ENCODE measurements around the gene APBA1. TPM values are rescaled to one million over a fixed set of nuclear protein-coding genes. Genes with fewer than 3 reads are reported as not detected.

The APBA1 gene
- total and polyA plus RNA-seq, 2 of the 8 experiments (the other 6 are each of a cell fraction or from before 2014, with no cell fraction given) = 0.36 to 0.60 TPM

- Histone ChIP-seq H4K5ac (ENCODE audit: insufficient read length, low read depth, low read length) (no peak overlapping the region), H3K4me1 (replicated peaks in 1 of 4; ENCODE audit: control insufficient read depth in 3 of 4, insufficient read depth in 4 of 4, low read length in 3 of 4) (peaks cover 0 to 2% (median under 1%) of the 10 kb centered on the region in 4 experiments; a peak in 1 of 7 replicates), H3K27ac (ENCODE audit: low read depth, low read length) (no peak overlapping the region), H3K23me2 (ENCODE audit: low read depth, low read length) (no peaks in the 10 kb centered on the region), H3K9me3 (ENCODE audit: insufficient read depth in 2 of 2, low read depth in 1 of 2, low read length in 1 of 2) (no peaks in the 10 kb centered on the region), H3K79me2 (ENCODE audit: control insufficient read depth in 1 of 2, insufficient read depth in 2 of 2, low read length in 2 of 2) (no peaks in the 10 kb centered on the region), H2BK15ac (ENCODE audit: low read length) (no peak overlapping the region), H4K20me1 (replicated peaks in 1 of 2; ENCODE audit: control insufficient read depth in 1 of 2, insufficient read depth in 2 of 2, low read length in 2 of 2) (no peaks in the 10 kb centered on the region), H3K9ac (replicated peaks in 1 of 4; ENCODE audit: extremely low read depth in 1 of 4, low read depth in 3 of 4, low read length in 3 of 4) (no peak overlapping the region), H2AFZ (ENCODE audit: low read length) (no peak overlapping the region), H2BK120ac (replicated peaks; ENCODE audit: low read depth, low read length) (no peak overlapping the region), H3K4me3 (ENCODE audit: extremely low read depth in 1 of 4, insufficient read depth in 2 of 4, low read depth in 3 of 4, low read length in 4 of 4) (no peak overlapping the region), H4K91ac (replicated peaks; ENCODE audit: insufficient read length, low read length) (no peak overlapping the region), H3K4me2 (ENCODE audit: insufficient read depth in 1 of 2, low read depth in 2 of 2, low read length in 2 of 2) (no peak overlapping the region), H3K79me1 (ENCODE audit: low read depth, low read length) (no peaks in the 10 kb centered on the region), H3K36me3 (ENCODE audit: control insufficient read depth in 2 of 4, insufficient read depth in 4 of 4, low read length in 3 of 4) (peaks cover 0 to 3% (median 0%) of the 10 kb centered on the region in 4 experiments; a peak in 1 of 8 replicates), H2AK5ac (ENCODE audit: low read depth, low read length) (no peak overlapping the region), H3K18ac (ENCODE audit: extremely low read depth, low read length) (no peak overlapping the region), H3K27me3 (replicated peaks in 1 of 4; ENCODE audit: control insufficient read depth in 3 of 4, extremely low read depth in 1 of 4, insufficient read depth in 3 of 4, low read length in 3 of 4) (no peaks in the 10 kb centered on the region), H2BK20ac (ENCODE audit: low read length) (no peak overlapping the region), H3K4ac (replicated peaks; ENCODE audit: insufficient read length, low read depth, low read length) (no peak overlapping the region), H2BK12ac (ENCODE audit: low read depth, low read length) (no peak overlapping the region), H4K8ac (ENCODE audit: extremely low read depth, insufficient read depth, low read length) (no peak overlapping the region), H3K23ac (ENCODE audit: insufficient read length) (no peak overlapping the region), H2BK5ac (ENCODE audit: low read depth, low read length) (no peak overlapping the region), H3K56ac (replicated peaks; ENCODE audit: insufficient read length, low read depth, low read length) (no peak overlapping the region), H3K14ac (ENCODE audit: insufficient read length) (no peak overlapping the region)
- DNase-seq (ENCODE audit: low read depth in 1 of 2, low spot score in 2 of 2) (no peak), FAIRE-seq (no peak)
- CTCF ChIA-PET (ENCODE audit: partially characterized antibody) = interaction anchor here (1.1 kb wide), 1 partner anchor 9 kb away, joined by 3 read pairs; no protein-coding TSS in a partner anchor
- POLR2A ChIA-PET (ENCODE audit: partially characterized antibody) = no interaction called here
- WGBS, 2 experiments (ENCODE audit: extremely low coverage in 1 of 2, insufficient coverage in 1 of 2, insufficient read length in 1 of 2, insufficient replicate concordance in 2 of 2, low coverage in 1 of 2, low lambda C conversion rate in 2 of 2, missing lambda C conversion rate in 1 of 2) = 92% methylated on average over 9 of the region's 9 CpGs; no CpG with 5 or more reads in 1 of the 2 experiments
- TF ChIP-seq USF2 (IDR thresholded peaks at IDR 0.05; ENCODE audit: low read length) (no peak), YY1 (IDR thresholded peaks at IDR 0.05; ENCODE audit: low read depth, low read length) (no peak), SP2 (IDR thresholded peaks at IDR 0.05; ENCODE audit: low read length) (no peak), CHD2 (IDR thresholded peaks at IDR 0.05; ENCODE audit: low read length) (no peak), CREB1 (IDR thresholded peaks at IDR 0.05) (no peak), GABPA (IDR thresholded peaks at IDR 0.05; ENCODE audit: borderline replicate concordance, insufficient read depth, low read length) (no peak), BACH1 (IDR thresholded peaks at IDR 0.05; ENCODE audit: low read length) (no peak), CBX8 (IDR thresholded peaks at IDR 0.05; ENCODE audit: borderline replicate concordance, low read depth, low read length) (no peak), TBP (IDR thresholded peaks at IDR 0.05; ENCODE audit: low read depth, low read length) (no peak), PHF8 (conservative IDR thresholded peaks at IDR 0.05; ENCODE audit: low read depth, low read length) (no peak), EGR1 (IDR thresholded peaks at IDR 0.05; ENCODE audit: borderline replicate concordance, low read depth, low read length) (no peak), RNF2 (IDR thresholded peaks at IDR 0.05; ENCODE audit: borderline replicate concordance, low read depth, low read length, missing control alignments, poor library complexity, severe bottlenecking) (no peak)
Observed at GRCh38 chr9:69379270-69379982, 292.7 kb downstream of the APBA1 start.

Measured in H1 (cell line).